Stimulated activated naive B cell treated with anti-CD40 and anti-IgM and Interleukin-4, amounts not matched to agents 10 μg/mL and 1 μg/mL and 100 μg/mL, for 72 hours (primary cell): ENCODE data around the gene IL24.

ENCODE experiments used
- ATAC-seq, 2 donors: fragments of 150-1000 bp; cut with Tn5 transposase; replicated peaks; 2 replicates each; pipeline ENCODE4 v1.10.0; 2021; ENCODE audit warnings: moderate library complexity in 1 of 2
- DNase-seq: peaks from one replicate; pipeline ENCODE4 v3.0.0; 2021
- H3K27ac Mint-ChIP-seq: one replicate; pipeline ENCODE4 v1.8.0; 2022; ENCODE audit warnings: mild to moderate bottlenecking, mixed read lengths
- H3K27me3 Mint-ChIP-seq, 2 donors: one replicate each; pipeline ENCODE4 v1.8.0; 2022; ENCODE audit warnings: mixed read lengths in 2 of 2
- H3K36me3 Mint-ChIP-seq, 2 donors: one replicate each; pipeline ENCODE4 v1.8.0; 2022; ENCODE audit warnings: mixed read lengths in 2 of 2, mild to moderate bottlenecking in 1 of 2
- H3K4me1 Mint-ChIP-seq, 2 donors: one replicate each; pipeline ENCODE4 v1.8.0; 2022; ENCODE audit warnings: mixed read lengths in 2 of 2, mild to moderate bottlenecking in 1 of 2
- H3K4me3 Mint-ChIP-seq, 2 donors: one replicate each; pipeline ENCODE4 v1.8.0; 2022; ENCODE audit warnings: mild to moderate bottlenecking in 2 of 2, mixed read lengths in 2 of 2, moderate library complexity in 1 of 2
- H3K9me3 Mint-ChIP-seq, 2 donors: one replicate each; pipeline ENCODE4 v1.8.0; 2022; ENCODE audit warnings: mixed read lengths in 2 of 2, mild to moderate bottlenecking in 1 of 2

The IL24 gene

GRCh38 chr1:206866062-206866461 is 31.2 kb upstream of the IL24 start:
- no peak overlapping the region for H3K4me3 Mint-ChIP-seq
- DNase-seq = no peak
- no peak for ATAC-seq
- no peaks in the 10 kb centered on the region for H3K9me3 Mint-ChIP-seq
- H3K4me1 Mint-ChIP-seq = peaks cover 10 to 18% of the 10 kb centered on the region in 2 donors
- H3K27me3 Mint-ChIP-seq = peaks cover 9 to 10% of the 10 kb centered on the region in 2 donors
- H3K27ac Mint-ChIP-seq = no peak overlapping the region
- no peaks in the 10 kb centered on the region for H3K36me3 Mint-ChIP-seq

- H3K27me3 Mint-ChIP-seq = peaks cover 5 to 6% of the 10 kb centered on the region in 2 donors
Measured at GRCh38 chr1:206867239-206867638, 30.0 kb upstream of the IL24 start.

GRCh38 chr1:206867716-206868115 is 29.5 kb upstream of the IL24 start:
- Mint-ChIP-seq H3K36me3 (no peaks in the 10 kb centered on the region), H3K27ac (no peak overlapping the region), H3K4me1 (peaks cover 10 to 18% of the 10 kb centered on the region in 2 donors), H3K4me3 (no peak overlapping the region), H3K27me3 (peaks cover 5% of the 10 kb centered on the region in 2 donors), H3K9me3 (no peaks in the 10 kb centered on the region)
- DNase-seq (no peak), ATAC-seq (no peak)

More at GRCh38 chr1:206867239-206867638, 30.0 kb upstream of the IL24 start:
- Mint-ChIP-seq H3K4me3 (no peak overlapping the region), H3K27ac (no peak overlapping the region), H3K36me3 (no peaks in the 10 kb centered on the region), H3K9me3 (no peaks in the 10 kb centered on the region), H3K4me1 (peaks cover 10 to 18% of the 10 kb centered on the region in 2 donors)
- ATAC-seq (no peak), DNase-seq (no peak)

- no peaks in the 10 kb centered on the region for H3K9me3 Mint-ChIP-seq
- H3K27me3 Mint-ChIP-seq = no peaks in the 10 kb centered on the region
- H3K36me3 Mint-ChIP-seq = no peaks in the 10 kb centered on the region
- no peak overlapping the region for H3K4me3 Mint-ChIP-seq
- no peak overlapping the region for H3K27ac Mint-ChIP-seq
- DNase-seq (no peak), ATAC-seq (no peak)
- peaks cover 10 to 18% of the 10 kb centered on the region in 2 donors for H3K4me1 Mint-ChIP-seq
Measured at GRCh38 chr1:206868264-206868663, 29.0 kb upstream of the IL24 start.

GRCh38 chr1:206872139-206872538 is 25.1 kb upstream of the IL24 start:
- peaks cover 7 to 8% of the 10 kb centered on the region in 2 donors for H3K9me3 Mint-ChIP-seq
- H3K27me3 Mint-ChIP-seq = no peaks in the 10 kb centered on the region
- no peak overlapping the region for H3K4me3 Mint-ChIP-seq
- no peak overlapping the region for H3K27ac Mint-ChIP-seq
- no peaks in the 10 kb centered on the region for H3K4me1 Mint-ChIP-seq
- DNase-seq (no peak), ATAC-seq (no peak)
- H3K36me3 Mint-ChIP-seq = peaks cover 10 to 19% of the 10 kb centered on the region in 2 donors

GRCh38 chr1:206873603-206874188 is 23.5 kb upstream of the IL24 start:
- Mint-ChIP-seq H3K36me3 (peaks cover 13 to 23% of the 10 kb centered on the region in 2 donors), H3K27ac (no peak overlapping the region), H3K4me1 (no peaks in the 10 kb centered on the region), H3K9me3 (peaks cover 13% of the 10 kb centered on the region in 2 donors), H3K4me3 (no peak overlapping the region), H3K27me3 (no peaks in the 10 kb centered on the region)
- ATAC-seq (no peak), DNase-seq (no peak)

- Mint-ChIP-seq H3K9me3 (peaks cover 17 to 20% of the 10 kb centered on the region in 2 donors), H3K4me1 (no peaks in the 10 kb centered on the region), H3K27me3 (no peaks in the 10 kb centered on the region), H3K4me3 (no peak overlapping the region), H3K27ac (no peak overlapping the region), H3K36me3 (peaks cover 13 to 29% of the 10 kb centered on the region in 2 donors)
- DNase-seq (no peak), ATAC-seq (no peak)
Measured at GRCh38 chr1:206875752-206876377, 21.4 kb upstream of the IL24 start.

GRCh38 chr1:206878456-206878855 is 18.8 kb upstream of the IL24 start:
- no peak overlapping the region for H3K4me3 Mint-ChIP-seq
- ATAC-seq (no peak), DNase-seq (no peak)
- H3K36me3 Mint-ChIP-seq = peaks cover 13 to 29% of the 10 kb centered on the region in 2 donors
- no peak overlapping the region for H3K27ac Mint-ChIP-seq
- H3K9me3 Mint-ChIP-seq = peaks cover 17 to 20% of the 10 kb centered on the region in 2 donors
- H3K27me3 Mint-ChIP-seq = no peaks in the 10 kb centered on the region
- H3K4me1 Mint-ChIP-seq = no peaks in the 10 kb centered on the region

- Mint-ChIP-seq H3K4me1 (no peaks in the 10 kb centered on the region), H3K27me3 (no peaks in the 10 kb centered on the region), H3K9me3 (peaks cover 15 to 20% of the 10 kb centered on the region in 2 donors), H3K4me3 (no peak overlapping the region), H3K27ac (no peak overlapping the region), H3K36me3 (peaks cover 9 to 26% of the 10 kb centered on the region in 2 donors)
- DNase-seq = no peak
- peak in 1 of 2 donors; percentile 29 for ATAC-seq
Measured at GRCh38 chr1:206880314-206880713, 16.9 kb upstream of the IL24 start.

GRCh38 chr1:206882555-206882954 is 14.7 kb upstream of the IL24 start:
- Mint-ChIP-seq H3K27me3 (no peaks in the 10 kb centered on the region), H3K9me3 (peaks cover 9 to 12% of the 10 kb centered on the region in 2 donors), H3K27ac (no peak overlapping the region), H3K36me3 (peaks cover 3 to 13% of the 10 kb centered on the region in 2 donors), H3K4me1 (no peaks in the 10 kb centered on the region), H3K4me3 (no peak overlapping the region)
- no peak for DNase-seq
- no peak for ATAC-seq

GRCh38 chr1:206883160-206883559 is 14.1 kb upstream of the IL24 start:
- H3K4me3 Mint-ChIP-seq = no peak overlapping the region
- H3K4me1 Mint-ChIP-seq = no peaks in the 10 kb centered on the region
- peaks cover 8 to 11% of the 10 kb centered on the region in 2 donors for H3K9me3 Mint-ChIP-seq
- ATAC-seq (no peak), DNase-seq (no peak)
- no peaks in the 10 kb centered on the region for H3K27me3 Mint-ChIP-seq
- H3K27ac Mint-ChIP-seq = no peak overlapping the region
- H3K36me3 Mint-ChIP-seq = peaks cover 3 to 12% of the 10 kb centered on the region in 2 donors

- ATAC-seq = no peak
- H3K36me3 Mint-ChIP-seq = peaks cover 0 to 8% of the 10 kb centered on the region in 2 donors
- peaks cover 0 to 2% of the 10 kb centered on the region in 2 donors for H3K4me1 Mint-ChIP-seq
- no peak for DNase-seq
- H3K27ac Mint-ChIP-seq = no peak overlapping the region
- no peak overlapping the region for H3K4me3 Mint-ChIP-seq
- H3K27me3 Mint-ChIP-seq = no peaks in the 10 kb centered on the region
- H3K9me3 Mint-ChIP-seq = peaks cover 4 to 6% of the 10 kb centered on the region in 2 donors
Measured at GRCh38 chr1:206883876-206884275, 13.4 kb upstream of the IL24 start.

GRCh38 chr1:206885341-206886060 is 11.7 kb upstream of the IL24 start:
- no peak for ATAC-seq
- Mint-ChIP-seq H3K36me3 (peaks cover 0 to 3% of the 10 kb centered on the region in 2 donors), H3K27me3 (no peaks in the 10 kb centered on the region), H3K9me3 (no peaks in the 10 kb centered on the region), H3K4me1 (peaks cover 6 to 15% of the 10 kb centered on the region in 2 donors), H3K27ac (no peak overlapping the region), H3K4me3 (no peak overlapping the region)
- no peak for DNase-seq

GRCh38 chr1:206886831-206887230 is 10.4 kb upstream of the IL24 start:
- ATAC-seq (no peak), DNase-seq (no peak)
- H3K4me1 Mint-ChIP-seq = peaks cover 16 to 29% of the 10 kb centered on the region in 2 donors
- H3K27ac Mint-ChIP-seq = no peak overlapping the region
- peaks cover 3 to 5% of the 10 kb centered on the region in 2 donors for H3K36me3 Mint-ChIP-seq
- no peaks in the 10 kb centered on the region for H3K27me3 Mint-ChIP-seq
- H3K4me3 Mint-ChIP-seq = no peak overlapping the region
- no peaks in the 10 kb centered on the region for H3K9me3 Mint-ChIP-seq

GRCh38 chr1:206887701-206888100 is 9.5 kb upstream of the IL24 start:
- no peak overlapping the region for H3K4me3 Mint-ChIP-seq
- H3K4me1 Mint-ChIP-seq = peaks cover 17 to 30% of the 10 kb centered on the region in 2 donors
- H3K27ac Mint-ChIP-seq = no peak overlapping the region
- DNase-seq (no peak), ATAC-seq (no peak)
- H3K27me3 Mint-ChIP-seq = no peaks in the 10 kb centered on the region
- H3K9me3 Mint-ChIP-seq = no peaks in the 10 kb centered on the region
- peaks cover 3 to 5% of the 10 kb centered on the region in 2 donors for H3K36me3 Mint-ChIP-seq
